Mammary epithelial cell (primary cell): ENCODE measurements around the gene CCDC88C.

Source experiments
- EZH2 ChIP-seq: IDR thresholded peaks from 2 replicates; pipeline ENCODE4 v1.6.1; 2012; ENCODE audit warnings: low read length, inconsistent platforms, borderline replicate concordance
- TF ChIP-seq, protein P1 (sequence below), 2 donors: IDR thresholded peaks in 1 of 2; conservative IDR thresholded peaks in 1 of 2; 2 replicates each; pipeline ENCODE4 v1.5.1; 2011 to 2012; ENCODE audit warnings: inconsistent platforms in 2 of 2, low read length in 2 of 2, mild to moderate bottlenecking in 2 of 2, control low read depth in 1 of 2, low read depth in 1 of 2; ENCODE audit not compliant: insufficient read depth in 1 of 2; ENCODE audit errors: extremely low read depth in 1 of 2

DNA sequence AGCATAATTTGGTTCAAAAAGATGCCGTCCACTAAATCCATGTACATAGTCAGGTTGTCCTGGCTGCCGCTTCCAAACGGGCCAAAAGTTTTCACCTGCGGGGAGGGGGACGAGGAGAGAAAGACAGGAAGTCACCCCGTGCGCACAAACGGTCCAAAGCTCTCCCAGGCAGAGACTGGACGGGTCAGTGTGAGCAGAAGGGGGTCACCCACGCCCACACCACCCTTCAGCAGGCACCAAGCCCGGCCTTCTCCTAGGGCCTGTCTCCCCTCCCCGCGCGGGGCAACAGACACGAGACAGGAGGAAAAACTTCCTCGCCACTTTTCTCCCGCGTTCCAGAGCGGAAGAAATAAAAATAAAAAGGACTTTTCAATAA is 888 bp downstream of the CCDC88C start:
- no peak for TF ChIP-seq EZH2
- TF ChIP-seq, protein P1, sequence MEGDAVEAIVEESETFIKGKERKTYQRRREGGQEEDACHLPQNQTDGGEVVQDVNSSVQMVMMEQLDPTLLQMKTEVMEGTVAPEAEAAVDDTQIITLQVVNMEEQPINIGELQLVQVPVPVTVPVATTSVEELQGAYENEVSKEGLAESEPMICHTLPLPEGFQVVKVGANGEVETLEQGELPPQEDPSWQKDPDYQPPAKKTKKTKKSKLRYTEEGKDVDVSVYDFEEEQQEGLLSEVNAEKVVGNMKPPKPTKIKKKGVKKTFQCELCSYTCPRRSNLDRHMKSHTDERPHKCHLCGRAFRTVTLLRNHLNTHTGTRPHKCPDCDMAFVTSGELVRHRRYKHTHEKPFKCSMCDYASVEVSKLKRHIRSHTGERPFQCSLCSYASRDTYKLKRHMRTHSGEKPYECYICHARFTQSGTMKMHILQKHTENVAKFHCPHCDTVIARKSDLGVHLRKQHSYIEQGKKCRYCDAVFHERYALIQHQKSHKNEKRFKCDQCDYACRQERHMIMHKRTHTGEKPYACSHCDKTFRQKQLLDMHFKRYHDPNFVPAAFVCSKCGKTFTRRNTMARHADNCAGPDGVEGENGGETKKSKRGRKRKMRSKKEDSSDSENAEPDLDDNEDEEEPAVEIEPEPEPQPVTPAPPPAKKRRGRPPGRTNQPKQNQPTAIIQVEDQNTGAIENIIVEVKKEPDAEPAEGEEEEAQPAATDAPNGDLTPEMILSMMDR (conservative IDR thresholded peaks at IDR 0.05 in 1 of 2, IDR thresholded peaks at IDR 0.05 in 1 of 2; ENCODE audit: extremely low read depth in 1 of 2, insufficient read depth in 1 of 2, low read depth in 1 of 2, low read length in 2 of 2): no peak
